ENCODE data around the gene LENG1. TPM values are rescaled to one million over a fixed set of nuclear protein-coding genes. Genes with fewer than 3 reads are reported as not detected.

LENG1 gene
- total RNA-seq, 1 experiment from 2014 or later: 8.2 TPM

GRCh38 chr19:54147676-54148075 is 11.8 kb downstream of the LENG1 start:
- BruUV-seq (replicated peaks): no TSS peak
- no peaks in the 10 kb centered on the region for H3K9me3 Mint-ChIP-seq (ENCODE audit: unreplicated experiment)
- no peak for DNase-seq (ENCODE audit: unreplicated experiment)
- H3K36me3 Mint-ChIP-seq (ENCODE audit: insufficient read depth, unreplicated experiment): peaks cover 83% of the 10 kb centered on the region
- ChIA-PET POLR2A (interaction anchor here (0.8 to 1.0 kb wide), 2 partner anchors 9 to 11 kb away, joined by 3 read pairs; no protein-coding TSS in a partner anchor), CTCF (interaction anchor here (0.6 to 1.2 kb wide), 2 partner anchors 12 to 33 kb away, joined by 3 to 6 read pairs; partner anchors contain the start of gene LENG1)
- TF ChIP-seq CTCF (IDR thresholded peaks at IDR 0.05; ENCODE audit: unreplicated experiment): no peak
- no peaks in the 10 kb centered on the region for H3K4me1 Mint-ChIP-seq (ENCODE audit: insufficient read depth, unreplicated experiment)
- H3K4me3 Mint-ChIP-seq (ENCODE audit: unreplicated experiment): no peak overlapping the region
- H3K27me3 Mint-ChIP-seq (ENCODE audit: insufficient read depth, unreplicated experiment): no peaks in the 10 kb centered on the region
- intact Hi-C loops (cut with micrococcal nuclease): no loop called here
- no peak overlapping the region for H3K27ac Mint-ChIP-seq (ENCODE audit: low read depth, unreplicated experiment)

- H3K36me3 Mint-ChIP-seq (ENCODE audit: insufficient read depth, unreplicated experiment): peaks cover 71% of the 10 kb centered on the region
- peaks cover 3% of the 10 kb centered on the region for H3K4me1 Mint-ChIP-seq (ENCODE audit: insufficient read depth, unreplicated experiment)
- BruUV-seq (replicated peaks): no TSS peak
- no peak for DNase-seq (ENCODE audit: unreplicated experiment)
- H3K27me3 Mint-ChIP-seq (ENCODE audit: insufficient read depth, unreplicated experiment): no peaks in the 10 kb centered on the region
- TF ChIP-seq CTCF (IDR thresholded peaks at IDR 0.05; ENCODE audit: unreplicated experiment): no peak
- intact Hi-C loops (cut with micrococcal nuclease): no loop called here
- CTCF ChIA-PET: interaction anchor here (0.6 to 1.0 kb wide), 2 partner anchors 13 to 338 kb away, joined by 3 read pairs; no protein-coding TSS in a partner anchor
- no peaks in the 10 kb centered on the region for H3K9me3 Mint-ChIP-seq (ENCODE audit: unreplicated experiment)
- no peak overlapping the region for H3K4me3 Mint-ChIP-seq (ENCODE audit: unreplicated experiment)
- POLR2A ChIA-PET: no interaction called here
- no peak overlapping the region for H3K27ac Mint-ChIP-seq (ENCODE audit: low read depth, unreplicated experiment)
These were observed 13.9 kb downstream of the LENG1 start for GRCh38 chr19:54145541-54146158.

GRCh38 chr19:54142166-54142780 is 17.2 kb downstream of the LENG1 start:
- ChIA-PET POLR2A (interaction anchor here (1.0 to 1.2 kb wide), 2 partner anchors 16 to 27 kb away, joined by 3 to 4 read pairs; partner anchors contain the start of genes PRPF31 and TFPT), CTCF (interaction anchor here (0.6 to 1.8 kb wide), 4 partner anchors 14 to 1551 kb away, joined by 3 to 4 read pairs (median 4); partner anchors contain the start of gene LENG1)
- BruUV-seq (replicated peaks): no TSS peak
- Mint-ChIP-seq H3K27ac (ENCODE audit: low read depth, unreplicated experiment) (no peak overlapping the region), H3K36me3 (ENCODE audit: insufficient read depth, unreplicated experiment) (peaks cover 37% of the 10 kb centered on the region), H3K4me1 (ENCODE audit: insufficient read depth, unreplicated experiment) (peaks cover 19% of the 10 kb centered on the region), H3K27me3 (ENCODE audit: insufficient read depth, unreplicated experiment) (no peaks in the 10 kb centered on the region), H3K9me3 (ENCODE audit: unreplicated experiment) (no peaks in the 10 kb centered on the region), H3K4me3 (ENCODE audit: unreplicated experiment) (no peak overlapping the region)
- TF ChIP-seq CTCF (IDR thresholded peaks at IDR 0.05; ENCODE audit: unreplicated experiment): no peak
- intact Hi-C loops (cut with micrococcal nuclease): no loop called here
- DNase-seq (ENCODE audit: unreplicated experiment): no peak

- Mint-ChIP-seq H3K27ac (ENCODE audit: low read depth, unreplicated experiment) (no peak overlapping the region), H3K4me1 (ENCODE audit: insufficient read depth, unreplicated experiment) (peaks cover 20% of the 10 kb centered on the region), H3K27me3 (ENCODE audit: insufficient read depth, unreplicated experiment) (no peaks in the 10 kb centered on the region), H3K36me3 (ENCODE audit: insufficient read depth, unreplicated experiment) (peaks cover 28% of the 10 kb centered on the region), H3K9me3 (ENCODE audit: unreplicated experiment) (no peaks in the 10 kb centered on the region), H3K4me3 (ENCODE audit: unreplicated experiment) (no peak overlapping the region)
- POLR2A ChIA-PET: interaction anchor here (1.0 to 1.2 kb wide), 2 partner anchors 17 to 26 kb away, joined by 3 to 4 read pairs; partner anchors contain the start of genes PRPF31 and TFPT
- CTCF ChIA-PET: interaction anchor here (0.7 to 1.8 kb wide), 2 partner anchors 18 to 348 kb away, joined by 4 read pairs; partner anchors contain the start of gene LENG1
- no TSS peak for BruUV-seq (replicated peaks)
- intact Hi-C loops (cut with micrococcal nuclease): no loop called here
- TF ChIP-seq CTCF (IDR thresholded peaks at IDR 0.05; ENCODE audit: unreplicated experiment): no peak
- DNase-seq (ENCODE audit: unreplicated experiment): no peak
These were observed 18.2 kb downstream of the LENG1 start for GRCh38 chr19:54141356-54141755.
